Lung (tissue), 12 donors: ENCODE data around the gene SEMG2. TPM values are rescaled to one million over a fixed set of nuclear protein-coding genes. Genes with fewer than 3 reads are reported as not detected.

ENCODE experiments used
- ATAC-seq: fragments of 200-7000 bp; cut with Tn5 transposase; one replicate; pipeline ENCODE4 v1.9.1; 2020; ENCODE audit warnings: moderate number of reproducible peaks; ENCODE audit not compliant: insufficient read depth, low FRiP score
- DNase-seq, 3 donors: peaks; one replicate each; pipeline ENCODE4 v3.0.0-alpha.2; 2013 to 2017
- H3K27ac ChIP-seq, 2 donors: one replicate each; pipeline ENCODE4 v1.5.1; 2013; ENCODE audit warnings: mild to moderate bottlenecking in 2 of 2, moderate library complexity in 2 of 2, control low read depth in 1 of 2, inconsistent platforms in 1 of 2, low read depth in 1 of 2, low read length in 1 of 2
- H3K27me3 ChIP-seq, 3 donors: one replicate each; pipeline ENCODE4 v1.5.1; 2013; ENCODE audit warnings: low read length in 2 of 3; ENCODE audit not compliant: control insufficient read depth in 3 of 3, insufficient read depth in 3 of 3
- H3K36me3 ChIP-seq, 4 donors: one replicate each; pipeline ENCODE4 v1.5.1; 2013; ENCODE audit warnings: low read length in 4 of 4, mild to moderate bottlenecking in 1 of 4, moderate library complexity in 1 of 4; ENCODE audit not compliant: control insufficient read depth in 4 of 4, insufficient read depth in 4 of 4
- H3K4me1 ChIP-seq, 5 donors: one replicate each; pipeline ENCODE4 v1.5.1; 2013; ENCODE audit warnings: low read length in 5 of 5, mild to moderate bottlenecking in 2 of 5, moderate library complexity in 1 of 5; ENCODE audit not compliant: control insufficient read depth in 5 of 5, insufficient read depth in 5 of 5
- H3K4me3 ChIP-seq: one replicate; pipeline ENCODE4 v1.5.1; 2013; ENCODE audit warnings: mild to moderate bottlenecking, control low read depth, moderate library complexity
- H3K9ac ChIP-seq, 2 donors: one replicate each; pipeline ENCODE4 v1.5.1; 2013; ENCODE audit warnings: low read length in 2 of 2, control low read depth in 1 of 2; ENCODE audit not compliant: insufficient read depth in 1 of 2
- H3K9me3 ChIP-seq, 4 donors: one replicate each; pipeline ENCODE4 v1.5.1; 2013; ENCODE audit warnings: low read length in 3 of 4, mild to moderate bottlenecking in 1 of 4, moderate library complexity in 1 of 4; ENCODE audit not compliant: control insufficient read depth in 4 of 4, insufficient read depth in 3 of 4
- CTCF ChIP-seq: IDR thresholded peaks from 2 replicates; pipeline ENCODE4 v1.5.1; 2012; ENCODE audit warnings: mild to moderate bottlenecking; ENCODE audit errors: control extremely low read depth, extremely low read depth
- WGBS, 2 donors: extraction: QIAGEN DNeasy Blood & Tissue Kit; methylation state at CpG; one replicate each; pipeline ENCODE4 v1.1.7; 2013; 5-methylcytosine and 5-hydroxymethylcytosine counted together
- polyA plus RNA-seq, 2 donors: library from polyadenylated mRNA; stranded (reverse); fragments of 200-250 nt; gene quantifications; one replicate each; pipeline ENCODE4 v1.2.1, GENCODE V29; 2013
- total RNA-seq, 2 donors: library from RNA; depleted of rRNA in 1 of 2; stranded (reverse); fragments of >200 nt in 1 of 2; gene quantifications; one replicate each; pipeline ENCODE4 v1.2.1, GENCODE V29; 2014 to 2021
- donor health status: control.
- donor health status: control.
- donor health status: Bipolar disorder and iron deficiency.
- donor health status: healthy.
- donor health status: DM: yes; HTN: yes; CAD: no.

SEMG2 gene
- total and polyA plus RNA-seq, 4 donors: not detected

GRCh38 chr20:45238139-45238538 is 17.0 kb downstream of the SEMG2 start:
- ATAC-seq (no peak), DNase-seq (no peak)
- no peak for TF ChIP-seq CTCF
- Histone ChIP-seq H3K9me3 (peaks cover 0 to 8% (median 2%) of the 10 kb centered on the region in 4 donors), H3K27ac (no peak overlapping the region), H3K36me3 (no peaks in the 10 kb centered on the region), H3K27me3 (peaks cover 0 to 7% (median 0%) of the 10 kb centered on the region in 3 donors), H3K4me3 (no peak overlapping the region), H3K9ac (no peak overlapping the region), H3K4me1 (no peaks in the 10 kb centered on the region)
- whole genome bisulfite sequencing, 2 donors: 87 to 91% methylated on average over 2 of the region's 2 CpGs

GRCh38 chr20:45246109-45246508 is 24.9 kb downstream of the SEMG2 start:
- H3K9ac ChIP-seq: no peak overlapping the region
- no peak overlapping the region for H3K27ac ChIP-seq
- no peak overlapping the region for H3K4me3 ChIP-seq
- no peak for DNase-seq
- no peaks in the 10 kb centered on the region for H3K9me3 ChIP-seq
- no peak for TF ChIP-seq CTCF
- peaks cover 0 to 12% (median 2%) of the 10 kb centered on the region in 3 donors for H3K27me3 ChIP-seq
- H3K4me1 ChIP-seq: peaks cover 0 to 12% (median 0%) of the 10 kb centered on the region in 5 donors
- ATAC-seq: no peak
- no peaks in the 10 kb centered on the region for H3K36me3 ChIP-seq
- 20 to 50% methylated on average over 6 of the region's 6 CpGs for WGBS, 2 donors

GRCh38 chr20:45247865-45248264 is 26.7 kb downstream of the SEMG2 start:
- no peak overlapping the region for H3K27ac ChIP-seq
- TF ChIP-seq CTCF: no peak
- H3K9me3 ChIP-seq: no peaks in the 10 kb centered on the region
- H3K9ac ChIP-seq: no peak overlapping the region
- ATAC-seq (no peak), DNase-seq (peak in 2 of 3 donors; percentile 47 to 59)
- peaks cover 0 to 12% (median 2%) of the 10 kb centered on the region in 3 donors for H3K27me3 ChIP-seq
- H3K4me1 ChIP-seq: peaks cover 0 to 28% (median 5%) of the 10 kb centered on the region in 5 donors
- H3K36me3 ChIP-seq: no peaks in the 10 kb centered on the region
- no peak overlapping the region for H3K4me3 ChIP-seq
- WGBS, 2 donors: 27 to 45% methylated on average over 1 of the region's 1 CpG

- Histone ChIP-seq H3K4me1 (peaks cover 0 to 28% (median 8%) of the 10 kb centered on the region in 5 donors), H3K9ac (no peak overlapping the region), H3K36me3 (no peaks in the 10 kb centered on the region), H3K27me3 (peaks cover 0 to 12% (median 2%) of the 10 kb centered on the region in 3 donors), H3K27ac (no peak overlapping the region), H3K9me3 (no peaks in the 10 kb centered on the region), H3K4me3 (no peak overlapping the region)
- no peak for DNase-seq
- no peak for ATAC-seq
- no peak for TF ChIP-seq CTCF
These were observed 27.4 kb downstream of the SEMG2 start for GRCh38 chr20:45248609-45249008.
